ENCODE results near the gene DCAF10.
"Not testable (repeated sequence)": the region's sequence is repeated elsewhere in the genome, so short reads cannot be mapped to it uniquely, and the experiment has no call there.

Gene DCAF10, protein sequence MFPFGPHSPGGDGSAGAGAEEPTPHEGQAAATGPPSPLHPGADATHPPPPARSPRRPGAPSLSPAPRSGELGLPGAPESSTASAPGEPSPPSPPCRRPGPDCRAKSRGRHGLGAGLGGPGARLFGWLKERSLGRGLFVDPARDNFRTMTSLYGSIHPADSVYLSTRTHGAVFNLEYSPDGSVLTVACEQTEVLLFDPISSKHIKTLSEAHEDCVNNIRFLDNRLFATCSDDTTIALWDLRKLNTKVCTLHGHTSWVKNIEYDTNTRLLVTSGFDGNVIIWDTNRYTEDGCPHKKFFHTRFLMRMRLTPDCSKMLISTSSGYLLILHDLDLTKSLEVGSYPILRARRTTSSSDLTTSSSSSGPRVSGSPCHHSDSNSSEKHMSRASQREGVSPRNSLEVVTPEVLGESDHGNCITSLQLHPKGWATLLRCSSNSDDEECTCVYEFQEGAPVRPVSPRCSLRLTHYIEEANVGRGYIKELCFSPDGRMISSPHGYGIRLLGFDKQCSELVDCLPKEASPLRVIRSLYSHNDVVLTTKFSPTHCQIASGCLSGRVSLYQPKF

DNA sequence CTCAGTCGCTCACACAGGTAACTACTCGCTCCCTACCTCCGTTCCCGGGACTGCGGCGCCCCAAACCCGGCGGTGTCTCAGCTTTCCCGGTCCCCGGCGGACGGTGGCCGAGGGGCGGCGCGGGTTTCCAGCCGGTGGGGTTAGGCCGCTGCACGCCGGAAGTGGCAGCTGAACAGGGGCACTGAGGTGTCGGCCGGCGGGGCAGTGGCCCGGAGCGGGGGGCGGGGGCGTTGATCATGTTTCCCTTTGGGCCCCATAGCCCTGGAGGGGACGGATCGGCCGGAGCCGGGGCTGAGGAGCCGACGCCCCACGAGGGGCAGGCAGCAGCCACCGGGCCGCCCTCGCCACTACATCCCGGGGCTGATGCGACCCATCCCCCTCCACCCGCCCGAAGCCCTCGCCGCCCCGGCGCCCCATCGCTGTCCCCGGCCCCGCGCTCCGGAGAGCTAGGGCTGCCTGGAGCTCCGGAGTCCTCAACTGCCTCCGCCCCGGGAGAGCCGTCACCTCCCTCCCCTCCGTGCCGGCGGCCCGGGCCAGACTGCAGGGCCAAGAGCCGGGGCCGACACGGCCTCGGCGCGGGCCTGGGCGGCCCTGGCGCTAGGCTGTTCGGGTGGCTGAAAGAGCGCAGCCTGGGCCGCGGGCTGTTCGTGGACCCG, at the start of gene DCAF10:
Gene DCAF10 (plus strand): TSS at position 167 of the 656 bp plus-strand sequence. CDS start 70 bp downstream, at position 237.
- DNase-seq, result peak; percentile 84

DNA sequence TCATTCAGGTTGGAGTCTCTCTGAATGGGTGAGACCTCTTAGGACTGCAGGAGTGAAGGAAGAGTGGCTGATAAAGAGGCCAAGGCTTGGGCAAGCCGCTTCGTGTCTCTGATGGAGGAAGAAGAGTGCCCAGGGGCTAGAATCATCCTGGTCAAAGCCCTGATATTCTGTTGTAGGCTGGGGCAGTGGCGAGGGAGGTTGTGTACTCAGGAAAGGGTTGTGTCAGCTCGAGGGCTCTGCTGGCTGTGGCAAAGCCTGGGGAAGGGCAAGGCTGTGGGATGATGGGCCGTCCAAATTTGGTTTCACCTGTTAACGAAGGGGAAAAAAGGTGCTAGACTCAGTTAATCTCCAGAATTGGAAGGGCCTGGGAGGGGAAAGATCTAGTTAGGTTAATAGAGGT, 49.4 kb upstream of the DCAF10 start:
- no peak for DNase-seq

DNA sequence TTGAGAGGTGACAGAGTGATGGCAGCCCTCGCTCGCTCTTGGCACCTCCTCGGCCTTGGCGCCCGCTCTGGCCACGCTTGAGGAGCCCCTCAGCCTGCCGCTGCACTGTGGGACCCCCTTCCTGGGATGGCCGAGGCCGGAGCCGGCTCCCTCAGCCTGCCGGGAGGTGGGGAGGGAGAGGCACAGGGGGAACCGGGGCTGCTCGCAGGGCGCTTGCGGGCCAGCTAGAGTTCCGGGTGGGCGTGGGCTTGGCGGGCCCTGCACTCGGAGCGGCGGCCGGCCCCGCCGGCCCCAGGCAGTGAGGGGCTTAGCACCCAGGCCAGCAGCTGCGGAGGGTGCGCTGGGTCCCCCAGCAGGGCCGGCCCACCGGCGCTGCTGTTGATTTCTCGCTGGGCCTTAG, 48.9 kb upstream of the DCAF10 start:
- not testable (repeated sequence) for DNase-seq

DNA sequence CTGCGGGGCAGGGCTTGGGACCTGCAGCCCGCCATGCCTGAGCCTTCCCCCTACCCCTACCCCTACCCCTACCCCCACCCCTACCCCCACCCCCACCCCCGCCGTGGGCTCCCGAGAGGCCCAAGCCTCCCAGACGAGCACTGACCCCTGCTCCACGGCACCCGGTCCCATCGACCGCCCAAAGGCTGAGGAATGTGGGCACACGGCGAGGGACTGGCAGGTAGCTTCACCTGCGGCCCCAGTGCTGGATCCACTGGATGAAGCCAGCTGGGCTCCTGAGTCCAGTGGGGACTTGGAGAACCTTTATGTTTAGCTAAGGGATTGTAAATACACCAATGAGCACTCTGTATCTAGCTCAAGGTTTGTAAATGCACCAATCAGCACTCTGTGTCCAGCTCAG, 48.5 kb upstream of the DCAF10 start:
- DNase-seq, result not testable (repeated sequence)

DNA sequence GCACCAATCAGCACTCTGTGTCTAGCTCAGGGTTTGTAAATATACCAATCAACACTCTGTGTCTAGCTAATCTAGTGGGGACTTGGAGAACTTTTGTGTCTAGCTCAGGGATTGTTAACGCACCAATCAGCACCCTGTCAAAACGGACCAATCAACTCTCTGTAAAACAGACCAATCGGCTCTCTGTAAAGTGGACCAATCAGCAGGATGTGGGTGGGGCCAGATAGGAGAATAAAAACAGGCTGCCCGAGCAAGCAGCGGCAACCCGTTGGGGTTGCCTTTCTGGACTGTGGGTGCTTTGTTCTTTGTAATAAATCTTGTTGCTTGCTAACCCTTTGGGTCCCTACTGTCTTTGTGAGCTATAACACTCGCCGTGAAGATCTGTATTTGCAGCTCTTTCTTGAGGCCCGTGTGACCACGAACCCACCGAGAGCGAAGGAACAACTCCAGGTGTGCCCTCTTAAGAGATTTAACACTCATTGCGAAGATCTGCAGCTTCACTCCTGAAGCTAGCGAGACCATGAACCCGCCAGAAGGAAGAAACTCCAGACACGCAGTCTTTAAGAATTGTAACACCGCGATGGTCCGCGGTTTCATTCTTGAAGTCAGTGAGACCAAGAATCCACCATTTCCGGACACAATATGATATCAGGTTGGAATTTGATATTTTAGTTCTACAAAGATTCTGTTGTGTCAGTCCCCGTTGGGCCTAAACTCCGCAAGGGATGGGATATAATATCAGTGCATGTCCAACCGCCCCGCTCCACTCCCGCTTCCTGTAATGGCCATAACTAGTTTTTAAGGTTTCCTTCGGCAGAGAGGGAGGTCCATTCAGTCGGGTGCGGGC, 47.7 kb upstream of the DCAF10 start:
- DNase-seq, result no peak

DNA sequence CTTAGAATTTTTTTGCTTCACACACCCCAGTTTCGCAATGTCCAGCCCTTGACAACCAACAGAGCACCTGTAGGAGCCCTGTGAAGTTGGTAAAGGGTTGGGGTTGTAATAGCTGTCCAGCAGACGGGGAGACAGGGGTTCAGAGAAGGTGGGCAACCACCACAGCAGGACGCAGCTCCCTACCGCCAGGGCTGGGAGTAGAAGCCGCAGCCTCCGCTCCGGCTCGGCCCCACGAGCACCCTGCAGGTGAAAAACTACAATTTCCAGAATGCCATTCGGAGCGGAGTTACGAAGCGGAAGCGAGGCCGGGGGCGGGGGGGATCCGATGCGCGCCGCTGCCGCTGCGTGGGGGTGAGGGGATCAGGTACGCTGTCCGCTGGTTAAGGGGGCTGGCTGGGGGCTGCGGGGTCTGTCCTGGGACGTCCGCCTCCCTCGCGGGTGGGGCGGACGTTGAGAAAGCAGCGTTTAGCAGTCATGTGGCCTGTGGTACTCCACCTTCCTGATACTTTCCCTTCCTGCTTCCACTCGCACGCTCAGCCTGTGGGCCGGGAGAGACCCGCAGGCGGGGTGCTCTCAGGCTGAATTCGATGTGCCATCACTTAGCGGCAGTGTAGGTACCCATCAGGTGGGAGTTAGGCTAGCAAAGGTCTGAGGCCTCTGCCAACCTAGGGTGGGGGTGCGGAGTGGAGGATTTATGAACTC, 47.0 kb upstream of the DCAF10 start, which contains the start of gene TRMT10B:
Gene TRMT10B (plus strand): TSS at position 317 of the 702 bp plus-strand sequence. CDS start 8,127 bp downstream, outside the sequence.
- peak; percentile 68 for DNase-seq

DNA sequence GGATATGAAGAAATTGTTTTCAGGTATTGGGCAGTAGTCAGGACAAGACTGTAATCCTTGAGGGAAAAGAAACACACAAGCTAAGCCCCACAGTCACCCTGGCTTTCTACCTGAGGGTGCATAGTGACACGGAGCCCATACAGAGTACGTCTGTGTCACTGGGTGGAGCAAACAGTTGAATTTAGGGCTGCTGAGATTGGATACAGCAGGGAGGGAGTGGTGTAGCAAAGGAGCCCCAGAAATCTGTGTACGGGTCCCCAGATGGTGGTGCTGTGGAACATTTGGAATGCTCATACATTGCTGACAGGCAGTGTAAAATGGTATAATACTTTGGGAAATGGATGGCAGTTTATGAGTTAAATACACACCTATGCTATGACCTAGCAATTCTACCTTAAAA, 41.9 kb upstream of the DCAF10 start:
- DNase-seq, result no peak

DNA sequence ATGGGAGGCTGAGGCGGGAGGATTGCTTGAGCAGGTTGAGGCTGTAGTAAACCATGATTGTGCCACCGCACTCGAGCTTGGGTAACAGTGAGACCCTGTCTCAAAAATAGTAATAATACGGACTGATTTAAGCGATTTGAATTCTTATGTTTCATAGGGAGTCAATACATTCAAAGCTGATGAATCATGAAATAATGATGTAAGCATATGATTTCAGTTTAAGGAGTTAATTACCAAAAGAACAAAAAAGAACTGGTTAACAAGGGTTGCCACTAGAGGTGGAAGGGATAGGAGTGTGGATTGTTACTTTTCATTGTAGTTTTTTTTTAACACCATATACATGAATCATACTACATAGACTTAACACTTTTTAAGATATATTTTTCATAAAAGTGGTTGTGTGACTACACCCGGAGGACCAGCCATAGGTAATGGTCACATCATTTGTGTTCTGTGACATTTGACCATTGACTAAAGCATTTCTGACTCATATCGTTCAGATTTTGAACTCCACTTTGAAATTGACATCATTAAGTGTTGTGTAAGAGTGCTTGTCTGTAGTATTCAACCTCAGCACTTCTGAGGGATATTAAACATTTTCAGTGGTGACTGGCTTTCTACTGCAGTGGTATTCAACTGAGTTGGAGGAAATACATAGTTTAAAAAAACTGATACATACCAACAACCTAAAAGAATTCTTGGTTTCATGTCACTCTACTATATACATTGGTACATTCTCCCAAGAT, 40.0 kb upstream of the DCAF10 start:
- DNase-seq, result peak; percentile 64

DNA sequence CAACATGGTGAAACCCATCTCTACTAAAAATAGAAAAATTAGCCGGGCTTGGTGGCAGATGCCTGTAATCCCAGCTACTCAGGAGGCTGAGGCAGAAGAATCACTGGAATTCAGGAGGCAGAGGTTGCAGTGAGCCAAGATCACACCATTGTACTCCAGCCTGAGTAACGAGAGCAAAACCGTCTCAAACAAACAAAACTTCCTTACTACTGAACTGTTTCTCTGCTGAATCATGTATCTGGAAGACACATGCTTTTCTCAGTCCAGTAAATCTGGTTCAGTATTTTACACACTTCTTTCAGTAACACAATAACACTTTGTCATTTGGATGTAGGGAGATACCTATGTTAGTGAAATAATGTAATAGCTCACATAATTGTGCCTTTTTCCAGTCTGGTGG, 39.1 kb upstream of the DCAF10 start:
- DNase-seq, result peak; percentile 53

DNA sequence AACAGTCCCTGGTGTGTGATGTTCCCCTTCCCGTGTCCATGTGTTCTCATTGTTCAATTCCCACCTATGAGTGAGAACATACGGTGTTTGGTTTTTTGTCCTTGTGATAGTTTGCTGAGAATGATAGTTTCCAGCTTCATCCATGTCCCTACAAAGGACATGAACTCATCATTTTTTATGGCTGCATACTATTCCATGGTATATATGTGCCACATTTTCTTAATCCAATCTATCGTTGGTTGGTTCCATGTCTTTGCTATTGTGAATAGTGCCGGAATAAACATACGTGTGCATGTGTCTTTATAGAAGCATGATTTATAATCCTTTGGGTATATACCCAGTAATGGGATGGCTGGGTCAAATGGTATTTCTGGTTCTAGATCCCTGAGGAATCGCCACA, 35.3 kb upstream of the DCAF10 start:
- DNase-seq, result not testable (repeated sequence)

DNA sequence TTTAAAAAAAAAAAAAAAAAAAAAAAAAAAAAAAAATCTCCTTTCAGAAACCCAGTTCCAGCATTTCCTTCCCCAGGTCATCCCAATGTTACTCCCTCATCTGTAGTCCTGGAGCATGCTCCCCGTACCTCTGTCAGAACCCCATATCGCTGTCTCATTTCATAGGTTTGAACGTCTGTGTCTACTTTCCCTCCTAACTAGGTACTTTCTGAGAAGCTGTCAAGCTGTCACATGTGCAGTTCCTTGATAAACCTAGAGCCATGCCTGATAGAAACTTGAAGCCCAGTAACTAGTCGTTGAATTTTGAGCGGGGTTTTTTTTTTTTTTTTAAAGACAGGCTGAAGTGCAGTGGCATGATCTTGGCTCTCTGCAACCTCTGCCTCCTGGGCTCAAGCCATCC, 31.3 kb upstream of the DCAF10 start:
- DNase-seq, result no peak

DNA sequence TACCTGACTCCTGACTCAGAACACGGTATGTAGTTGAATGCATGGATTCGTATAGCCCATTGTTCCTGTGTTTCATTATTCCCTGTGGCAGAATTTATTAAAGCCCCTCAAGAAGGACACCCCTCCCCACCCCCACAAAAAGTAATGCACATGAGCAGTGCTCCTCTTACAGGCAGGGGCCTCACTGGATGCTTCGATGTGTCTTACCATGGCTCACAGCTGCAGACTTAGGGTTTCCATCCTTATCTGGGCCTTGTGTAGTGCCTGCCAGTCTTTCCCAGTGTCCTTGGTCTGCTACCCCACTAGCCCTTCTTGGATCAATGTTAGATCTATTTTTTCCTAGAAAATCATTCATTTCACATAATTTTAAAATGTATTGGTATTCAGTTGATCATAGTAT, 30.6 kb upstream of the DCAF10 start:
- no peak for DNase-seq

DNA sequence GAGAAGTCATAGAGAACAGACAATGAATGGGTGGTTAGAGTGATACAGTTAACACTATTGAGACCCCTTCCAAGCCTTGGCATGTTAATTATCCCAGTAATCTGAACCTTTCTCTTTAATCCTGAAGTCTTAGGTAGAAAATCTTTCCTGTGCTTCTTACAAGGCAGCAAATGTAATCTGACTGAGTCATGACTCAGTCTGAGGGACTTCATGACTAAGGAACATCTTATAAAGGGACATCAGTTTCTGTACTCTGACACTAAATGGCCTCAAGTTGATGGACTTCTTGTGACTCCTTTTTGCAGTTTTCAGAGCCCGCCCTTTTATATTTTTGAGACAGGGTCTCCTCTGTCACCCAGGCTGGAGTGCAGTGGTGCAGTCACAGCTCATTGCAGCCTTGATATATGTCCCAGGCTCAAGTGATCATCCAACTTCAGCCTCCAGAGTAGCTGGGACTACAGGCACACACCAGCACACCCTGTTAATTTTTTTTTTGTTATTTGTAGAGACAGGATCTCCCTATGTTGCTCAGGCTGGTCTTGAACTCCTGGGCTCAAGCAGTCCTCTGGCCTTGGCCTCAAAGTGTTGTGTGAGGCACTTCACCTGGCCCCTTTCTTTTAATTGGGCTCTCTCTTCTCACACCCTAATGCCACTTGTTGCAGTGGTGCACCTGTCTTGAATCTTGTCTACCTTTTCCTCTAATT, 25.2 kb upstream of the DCAF10 start:
- DNase-seq, result no peak

DNA sequence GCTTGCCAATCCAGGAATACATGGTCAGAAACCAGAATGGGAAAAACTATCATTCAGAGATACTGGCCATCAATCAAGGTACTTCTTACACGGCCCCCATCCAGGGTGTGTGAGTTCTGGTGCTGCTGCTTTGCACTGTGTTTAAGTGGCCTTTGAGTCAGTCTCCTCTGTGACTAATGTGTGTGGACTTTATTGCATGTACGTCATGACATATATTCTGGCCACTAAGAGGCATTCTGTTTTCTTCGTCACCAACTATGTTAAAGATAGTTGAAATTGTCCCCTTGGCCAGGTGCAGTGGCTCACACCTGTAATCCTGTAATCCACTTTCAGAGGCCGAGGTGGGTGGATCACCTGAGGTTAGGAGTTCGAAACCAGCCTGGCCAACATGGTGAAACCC, 24.3 kb upstream of the DCAF10 start:
- peak; percentile 16 for DNase-seq

DNA sequence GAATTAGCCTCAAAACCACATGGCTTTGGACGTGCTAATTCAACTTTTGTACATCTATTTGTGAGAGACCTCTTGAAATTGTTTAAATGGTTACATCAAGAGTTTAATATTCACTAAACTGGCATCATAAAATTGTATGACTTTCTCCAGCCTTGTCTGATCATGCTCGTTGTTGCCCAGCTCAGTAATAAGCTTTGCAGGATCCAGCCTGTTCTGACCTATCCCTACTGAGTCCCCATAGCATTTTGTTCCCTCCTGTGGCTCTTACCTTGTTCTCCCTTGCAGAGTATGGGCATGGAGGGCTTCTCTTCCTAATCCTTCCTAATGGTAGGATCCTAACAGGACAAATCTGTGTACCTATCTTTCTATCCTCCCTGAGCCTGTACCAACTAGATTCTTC, 22.1 kb upstream of the DCAF10 start:
- no peak for DNase-seq

DNA sequence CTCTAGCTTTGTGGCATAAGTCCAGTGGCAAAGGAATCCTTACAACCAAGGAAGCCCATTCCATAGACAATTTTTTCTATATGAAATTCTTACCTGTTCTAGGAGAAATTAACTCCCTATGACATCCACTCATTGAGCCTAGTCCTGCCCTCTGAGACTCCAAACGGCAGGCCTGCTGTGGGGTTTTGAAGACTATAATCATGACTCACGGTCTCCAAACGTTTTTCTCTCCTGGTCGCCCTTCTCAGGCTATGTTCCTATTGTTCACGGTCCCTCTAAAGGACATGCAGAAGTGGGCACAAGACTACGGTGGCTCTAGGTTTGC, 16.3 kb upstream of the DCAF10 start:
- DNase-seq, result no peak

DNA sequence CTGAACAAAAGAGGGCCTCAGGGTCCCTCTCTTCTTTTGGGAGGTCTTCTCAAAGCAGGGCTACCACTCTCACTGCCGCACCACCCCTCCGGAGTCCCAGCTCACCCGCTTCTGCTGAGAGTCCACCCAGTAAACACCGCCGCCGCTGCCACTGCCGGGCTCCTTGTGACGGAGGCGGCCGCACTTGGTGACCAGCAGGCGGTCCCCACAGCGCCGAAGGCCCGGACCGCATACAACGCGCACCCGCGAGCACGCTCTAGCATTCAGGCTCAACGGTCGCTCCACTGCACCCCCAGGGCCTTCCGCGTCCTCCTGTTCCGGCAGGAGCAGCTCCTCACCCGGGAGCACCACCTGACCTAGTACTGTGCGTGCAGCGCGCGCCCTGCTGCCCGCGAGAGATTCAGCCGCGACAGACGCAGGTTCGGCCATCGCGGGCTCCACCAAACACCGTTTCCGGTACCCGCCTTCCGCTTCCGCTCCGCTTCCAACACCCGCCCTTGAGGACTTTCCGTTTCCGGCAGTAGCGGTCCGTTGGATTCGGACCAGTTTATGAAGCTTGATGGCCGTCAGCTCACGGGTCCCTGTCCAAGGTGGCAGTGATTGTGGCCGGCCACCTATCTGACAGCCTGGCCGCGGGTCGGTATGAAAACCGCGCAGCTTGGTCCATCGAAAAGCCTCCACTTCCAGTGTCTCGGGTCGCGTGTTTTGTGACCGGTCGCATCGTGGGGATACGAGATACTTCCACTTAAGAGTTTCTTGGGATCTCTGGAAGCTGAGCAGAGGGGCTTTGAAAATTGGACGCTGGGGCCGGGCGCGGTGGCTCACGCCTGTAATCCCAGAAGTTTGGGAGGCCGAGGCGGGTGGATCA, 15.7 kb upstream of the DCAF10 start, which contains the start of gene EXOSC3:
Gene EXOSC3 (minus strand): TSS at position 449 of the 868 bp plus-strand sequence. CDS start 20 bp downstream, at position 429.
- peak; percentile 87 for DNase-seq

DNA sequence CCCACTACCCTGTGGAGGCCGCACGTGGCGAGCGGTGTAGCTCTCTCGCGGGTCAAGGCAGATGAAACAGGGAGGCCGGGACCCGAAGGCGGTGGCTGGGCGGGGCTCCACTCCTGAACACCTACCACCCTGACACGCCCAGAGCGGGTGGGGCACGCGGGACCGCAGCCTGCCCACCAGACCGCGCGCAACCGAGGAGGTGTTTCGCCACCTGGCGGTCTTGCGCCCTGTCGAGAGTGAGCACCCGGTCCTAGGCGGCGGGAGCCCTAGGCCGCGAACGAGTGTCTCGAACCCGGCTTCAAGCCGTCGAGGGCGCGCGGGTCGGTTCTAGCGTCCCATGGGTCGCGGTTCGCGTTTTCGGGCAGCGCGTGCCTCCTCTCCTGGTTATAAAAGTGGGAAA, 13.5 kb upstream of the DCAF10 start:
- no peak for DNase-seq

DNA sequence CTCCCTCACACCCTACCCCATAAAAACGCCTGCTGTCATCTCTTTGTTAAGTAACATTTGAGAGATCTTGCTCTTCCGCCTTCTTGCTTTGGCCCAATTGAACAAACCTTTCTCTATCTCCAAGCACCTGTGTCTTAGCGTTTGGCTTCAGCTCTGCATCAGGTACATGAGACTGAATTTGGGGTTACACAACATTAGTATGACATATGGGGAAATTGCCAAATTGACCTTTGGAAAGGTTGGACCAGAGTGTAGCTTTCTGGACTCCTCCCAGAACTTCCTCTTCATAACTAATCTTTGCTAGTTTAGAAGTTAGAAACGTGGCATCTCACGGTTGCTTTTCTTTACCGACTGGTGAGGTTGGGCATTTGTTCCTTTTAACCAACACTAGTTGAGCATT, 12.3 kb upstream of the DCAF10 start:
- no peak for DNase-seq

DNA sequence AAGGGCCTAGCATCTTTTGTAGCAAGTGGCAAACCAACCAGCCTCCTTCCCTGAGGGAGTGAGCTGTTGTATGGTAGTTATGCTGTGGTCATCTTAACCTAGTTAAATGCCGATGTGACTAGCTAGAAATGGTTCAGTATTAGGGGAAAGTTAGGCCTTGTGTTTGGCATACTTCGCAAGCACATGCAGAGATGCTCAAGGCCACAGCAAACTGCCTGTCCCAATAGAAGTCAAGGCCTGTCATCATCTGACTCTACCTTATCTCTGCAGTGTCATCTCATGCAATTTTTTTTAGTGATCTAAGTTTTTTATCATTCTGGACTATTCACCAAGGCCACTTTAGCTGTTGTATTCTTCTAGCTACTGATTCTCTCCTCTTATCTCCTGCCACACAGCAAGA, 10.5 kb upstream of the DCAF10 start:
- no peak for DNase-seq
